Stimulated activated CD4-positive, alpha-beta T cell treated with anti-CD3 and anti-CD28 coated beads, Interleukin-15, amount 100 ng/mL, for 48 hours (primary cell): Measurements from ENCODE around the gene CIZ1.

Experiments
- DNase-seq, 2 donors: peaks; one replicate each; pipeline ENCODE4 v3.0.0-alpha.2; 2020; ENCODE audit warnings: low read depth in 2 of 2

The CIZ1 gene

GRCh38 chr9:128124873-128125579 is 66.3 kb downstream of the CIZ1 start:
- DNase-seq, result peak in 1 of 2 donors; percentile 27

- no peak for DNase-seq
Observed at GRCh38 chr9:128124451-128124850, 66.9 kb downstream of the CIZ1 start.

- DNase-seq, result no peak
Observed at GRCh38 chr9:128123451-128124080, 67.8 kb downstream of the CIZ1 start.

GRCh38 chr9:128122809-128123175 is 68.6 kb downstream of the CIZ1 start:
- no peak for DNase-seq

DNA sequence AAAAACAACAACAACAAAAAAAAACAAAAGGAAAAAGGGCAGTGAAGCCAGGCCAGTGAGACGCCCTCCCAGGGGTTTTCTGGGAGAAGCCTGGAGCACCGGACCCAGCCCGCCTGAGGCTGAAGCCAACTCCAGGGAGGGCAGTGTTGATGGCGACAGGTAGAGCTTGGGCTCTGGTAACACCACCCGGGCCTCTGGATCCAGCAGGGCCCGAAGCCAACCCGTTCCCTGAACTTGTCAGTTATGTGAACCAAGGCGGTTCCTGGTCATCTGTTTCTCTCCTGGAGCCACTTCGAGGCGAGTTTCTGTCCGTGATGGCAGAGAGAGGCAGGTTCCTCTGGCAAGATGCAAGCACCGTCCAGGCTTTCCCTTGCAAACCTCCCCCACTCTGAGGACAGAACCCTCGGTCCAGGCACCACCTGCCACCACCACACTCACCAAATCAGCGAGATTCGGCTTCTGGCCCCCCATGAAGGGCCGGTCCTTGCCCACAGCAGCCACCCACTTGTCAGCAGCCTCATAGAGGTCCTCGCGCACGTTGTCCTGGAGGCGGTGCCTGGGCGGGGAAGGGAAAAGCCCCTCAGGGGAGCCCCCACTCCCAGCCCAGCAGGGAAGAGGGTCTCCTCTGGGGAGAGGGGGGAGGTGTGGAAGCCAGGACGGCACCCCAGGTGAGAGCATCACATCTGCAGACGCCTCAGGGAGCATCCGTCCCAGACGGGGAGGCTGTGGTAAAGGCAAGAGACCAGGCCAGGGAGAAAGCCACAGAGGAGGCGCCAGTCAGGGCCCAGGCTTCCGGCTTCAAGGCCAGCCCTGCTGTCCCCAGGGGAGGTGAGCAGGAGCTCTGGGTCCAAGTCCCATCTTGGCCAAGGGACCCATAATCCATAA is 69.2 kb downstream of the CIZ1 start:
- DNase-seq, result no peak

DNA sequence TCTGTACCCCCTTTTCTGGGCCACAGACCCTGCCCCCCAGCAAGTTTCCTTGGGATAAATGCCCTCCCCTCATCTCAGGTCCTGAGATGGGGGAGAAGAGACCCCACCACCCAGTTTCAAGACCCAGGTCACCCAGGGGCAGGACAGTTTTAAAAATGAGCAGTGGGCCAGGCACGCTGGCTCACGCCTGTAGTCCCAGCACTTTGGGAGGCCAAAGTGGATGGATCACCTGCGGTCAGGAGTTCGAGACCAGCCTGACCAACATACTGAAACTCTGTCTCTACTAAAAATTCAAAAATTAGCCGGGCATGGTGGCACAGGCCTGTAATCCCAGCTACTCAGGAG is 69.9 kb downstream of the CIZ1 start:
- no peak for DNase-seq

DNA sequence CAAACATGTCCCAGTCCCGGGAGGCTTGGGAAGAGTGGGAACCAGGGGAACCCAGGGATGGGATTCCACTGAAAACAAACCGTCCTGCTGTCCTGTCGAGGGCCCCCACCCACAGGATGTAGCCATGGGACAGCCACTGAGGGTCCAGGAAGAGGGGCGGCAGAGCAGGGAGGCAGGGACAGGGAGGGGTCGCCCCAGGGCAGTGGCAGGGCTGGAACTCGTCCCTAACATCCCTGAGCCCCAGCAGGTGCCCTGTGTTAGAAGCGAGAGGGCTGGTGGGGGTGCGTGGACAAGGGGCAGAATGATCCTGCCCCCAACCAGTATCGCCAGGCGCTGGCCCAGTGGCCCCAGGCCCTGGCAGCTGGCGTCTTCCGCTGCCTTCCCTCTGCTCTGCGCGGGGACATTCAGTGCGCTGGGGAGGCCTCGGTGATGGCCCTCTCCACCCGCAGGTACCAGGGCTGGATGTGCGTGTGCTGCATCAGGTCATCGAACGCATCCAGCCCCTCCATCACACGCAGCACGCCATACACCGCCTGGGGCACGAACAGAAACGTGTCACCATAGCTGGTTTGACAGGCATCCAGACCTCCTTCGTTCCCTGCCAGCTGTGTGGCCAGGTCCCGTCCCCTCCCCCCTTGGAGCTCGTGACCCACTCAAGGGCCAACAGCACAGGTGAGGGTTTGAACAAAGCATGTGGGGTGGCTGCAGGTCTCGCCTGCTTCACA is 70.5 kb downstream of the CIZ1 start:
- DNase-seq, result no peak

- no peak for DNase-seq
Observed at GRCh38 chr9:128120061-128120740, 71.2 kb downstream of the CIZ1 start.

GRCh38 chr9:128118971-128119665 is 72.3 kb downstream of the CIZ1 start:
- DNase-seq, result no peak

DNA sequence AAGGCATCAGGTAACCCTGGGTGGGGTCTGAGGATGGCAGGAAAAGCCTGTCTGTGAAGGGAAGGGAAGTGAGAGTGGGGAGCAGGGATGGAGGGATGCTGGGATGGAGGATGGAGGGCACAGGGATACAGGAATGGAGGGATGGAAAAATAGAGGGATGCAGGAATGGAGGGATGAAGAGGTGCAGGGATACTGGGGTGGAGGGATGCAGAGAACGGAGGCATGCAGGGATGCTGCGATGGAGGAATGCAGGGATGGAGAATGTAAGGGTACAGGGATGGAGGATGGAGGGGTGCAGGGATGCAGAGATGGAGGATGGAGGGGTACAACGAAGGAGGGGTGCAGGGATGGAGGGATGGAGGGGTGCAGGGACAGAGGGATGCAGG is 72.9 kb downstream of the CIZ1 start:
- no peak for DNase-seq

DNA sequence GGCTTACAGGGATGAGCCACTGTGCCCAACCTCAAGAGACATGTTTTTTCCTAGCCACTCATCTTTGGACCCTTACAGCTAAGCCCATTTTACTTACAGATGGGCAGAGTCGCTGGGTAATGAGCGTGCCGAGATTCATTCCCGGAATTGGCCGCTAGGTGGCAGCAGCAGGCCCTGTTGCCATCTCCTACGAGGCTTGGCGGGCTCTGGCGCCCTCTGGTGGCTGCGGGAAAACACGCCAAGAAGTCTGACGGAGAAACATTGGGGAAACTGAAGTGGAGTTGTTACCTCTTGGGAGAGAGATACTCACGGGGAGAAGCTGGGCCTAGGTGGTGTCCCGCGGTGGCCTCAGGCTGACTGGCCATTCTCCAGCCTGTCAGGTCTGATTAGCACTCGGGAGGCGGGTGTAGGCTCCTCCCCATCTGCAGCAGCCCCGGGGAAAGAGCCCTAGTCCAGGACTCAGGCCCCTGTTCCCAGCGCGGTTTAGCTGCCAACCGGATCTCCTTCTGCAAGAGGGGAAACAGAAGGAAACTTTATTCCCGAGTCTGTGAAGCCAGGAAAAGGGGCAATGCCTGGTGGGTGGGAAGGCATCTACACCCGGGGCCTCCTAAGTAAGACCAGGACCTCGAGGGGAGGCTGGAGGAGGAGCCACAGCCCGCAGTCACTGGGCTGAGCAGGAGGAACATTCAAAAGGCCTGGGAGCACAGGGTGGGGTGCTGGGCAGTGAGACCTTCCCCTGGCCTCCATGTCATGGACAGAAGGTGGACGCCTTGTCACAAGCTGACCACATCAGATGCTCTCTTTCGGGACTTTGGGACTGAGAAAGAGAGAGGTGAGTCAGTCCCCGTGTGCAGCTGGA is 73.5 kb downstream of the CIZ1 start:
- DNase-seq, result peak; percentile 88 to 95

DNA sequence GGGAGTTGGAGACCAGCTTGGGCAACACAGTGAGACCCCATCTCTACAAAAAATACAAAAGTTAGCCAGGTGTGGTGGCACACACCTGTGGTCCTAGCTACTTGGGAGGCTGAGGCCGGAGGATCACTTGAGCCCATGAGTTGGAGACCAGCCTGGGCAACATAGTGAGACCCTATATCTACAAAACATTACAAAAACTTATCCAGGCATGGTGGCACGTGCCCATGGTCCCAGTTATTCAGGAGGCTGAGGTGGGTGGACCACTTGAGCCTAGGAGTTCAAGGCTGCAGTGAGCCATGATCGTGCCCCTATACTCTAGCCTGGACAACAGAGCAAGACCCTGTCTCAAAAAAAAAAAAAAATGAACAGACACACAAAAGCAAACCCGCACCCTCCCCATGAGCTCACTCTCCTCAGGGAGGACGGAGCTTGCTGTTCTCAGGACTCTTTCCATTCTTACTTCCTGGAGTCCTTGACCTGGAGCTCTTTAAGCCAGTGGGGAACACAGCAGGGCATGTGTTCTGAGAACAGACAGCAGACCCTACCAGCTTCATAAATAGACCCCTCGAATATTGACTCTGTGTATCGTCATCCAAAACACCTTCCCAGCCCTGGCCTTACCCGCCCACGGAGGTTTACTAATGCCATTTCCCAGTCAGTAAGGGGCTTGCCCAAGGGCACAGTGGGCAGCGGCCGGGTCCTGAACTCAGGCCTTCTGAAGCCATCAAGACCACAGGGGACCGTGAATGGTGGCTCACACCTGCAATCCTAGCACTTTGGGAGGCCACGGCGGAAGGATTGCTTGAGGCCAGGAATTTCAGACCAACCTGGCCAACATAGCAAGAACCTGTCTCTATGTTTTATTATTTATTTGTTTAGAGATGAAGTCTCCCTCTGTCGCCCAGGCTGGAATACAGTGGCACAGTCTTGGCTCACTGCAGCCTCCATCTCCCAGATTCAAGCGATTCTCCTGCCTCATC is 75.0 kb downstream of the CIZ1 start:
- no peak for DNase-seq
